ENCODE results near the gene SLC39A8.

DNA sequence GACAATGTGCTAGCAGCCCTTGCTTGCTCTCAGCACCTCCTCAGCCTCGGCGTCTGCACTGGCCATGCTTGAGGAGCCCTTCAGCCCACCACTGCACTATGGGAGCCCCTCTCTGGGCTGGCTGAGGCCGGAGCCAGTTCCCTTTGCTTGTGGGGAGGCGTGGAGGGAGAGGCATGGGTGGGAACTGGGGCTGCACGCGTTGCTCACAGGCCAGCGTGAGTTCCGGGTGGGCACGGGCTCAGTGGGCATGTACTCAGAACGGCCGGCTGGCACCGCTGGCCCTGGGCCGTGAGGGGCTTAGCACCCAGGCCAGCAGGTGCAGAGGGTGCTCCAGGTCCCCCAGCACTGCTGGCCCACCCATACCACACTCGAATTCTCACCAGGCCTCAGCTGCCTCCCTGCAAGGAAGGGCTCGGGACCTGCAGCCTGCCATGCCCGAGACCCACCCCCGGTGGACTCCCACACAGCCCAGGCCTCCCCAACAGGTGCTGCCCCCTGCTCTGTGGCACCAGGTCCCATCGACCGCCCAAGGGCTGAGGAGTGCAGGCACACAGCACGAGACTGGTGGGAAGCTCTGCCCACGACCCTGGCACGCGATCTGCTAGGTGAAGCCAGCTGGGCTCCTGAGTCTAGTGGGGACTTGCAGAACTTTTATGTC lies 100.3 kb downstream of the SLC39A8 start:
- TF ChIP-seq REST (IDR thresholded peaks at IDR 0.05) (no peak), TAF1 (conservative IDR thresholded peaks at IDR 0.05) (no peak), CTCF (IDR thresholded peaks at IDR 0.05; ENCODE audit: low read depth, low read length, missing input control) (no peak), FOXA2 (IDR thresholded peaks at IDR 0.05) (no peak)
- TF ChIP-seq, protein P1, sequence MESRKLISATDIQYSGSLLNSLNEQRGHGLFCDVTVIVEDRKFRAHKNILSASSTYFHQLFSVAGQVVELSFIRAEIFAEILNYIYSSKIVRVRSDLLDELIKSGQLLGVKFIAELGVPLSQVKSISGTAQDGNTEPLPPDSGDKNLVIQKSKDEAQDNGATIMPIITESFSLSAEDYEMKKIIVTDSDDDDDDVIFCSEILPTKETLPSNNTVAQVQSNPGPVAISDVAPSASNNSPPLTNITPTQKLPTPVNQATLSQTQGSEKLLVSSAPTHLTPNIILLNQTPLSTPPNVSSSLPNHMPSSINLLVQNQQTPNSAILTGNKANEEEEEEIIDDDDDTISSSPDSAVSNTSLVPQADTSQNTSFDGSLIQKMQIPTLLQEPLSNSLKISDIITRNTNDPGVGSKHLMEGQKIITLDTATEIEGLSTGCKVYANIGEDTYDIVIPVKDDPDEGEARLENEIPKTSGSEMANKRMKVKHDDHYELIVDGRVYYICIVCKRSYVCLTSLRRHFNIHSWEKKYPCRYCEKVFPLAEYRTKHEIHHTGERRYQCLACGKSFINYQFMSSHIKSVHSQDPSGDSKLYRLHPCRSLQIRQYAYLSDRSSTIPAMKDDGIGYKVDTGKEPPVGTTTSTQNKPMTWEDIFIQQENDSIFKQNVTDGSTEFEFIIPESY (IDR thresholded peaks at IDR 0.05) = no peak
